TTC549 (cell line): ENCODE data around the gene CSNK2B.
A peak's percentile ranks its signal among the peaks of the same experiment; 100 is the strongest.

Experiments
- FAIRE-seq: peaks from 2 replicates; lab custom pipeline; 2012; peaks lifted over from hg19 to GRCh38; lab: Jason Lieb, UNC

The CSNK2B gene

DNA sequence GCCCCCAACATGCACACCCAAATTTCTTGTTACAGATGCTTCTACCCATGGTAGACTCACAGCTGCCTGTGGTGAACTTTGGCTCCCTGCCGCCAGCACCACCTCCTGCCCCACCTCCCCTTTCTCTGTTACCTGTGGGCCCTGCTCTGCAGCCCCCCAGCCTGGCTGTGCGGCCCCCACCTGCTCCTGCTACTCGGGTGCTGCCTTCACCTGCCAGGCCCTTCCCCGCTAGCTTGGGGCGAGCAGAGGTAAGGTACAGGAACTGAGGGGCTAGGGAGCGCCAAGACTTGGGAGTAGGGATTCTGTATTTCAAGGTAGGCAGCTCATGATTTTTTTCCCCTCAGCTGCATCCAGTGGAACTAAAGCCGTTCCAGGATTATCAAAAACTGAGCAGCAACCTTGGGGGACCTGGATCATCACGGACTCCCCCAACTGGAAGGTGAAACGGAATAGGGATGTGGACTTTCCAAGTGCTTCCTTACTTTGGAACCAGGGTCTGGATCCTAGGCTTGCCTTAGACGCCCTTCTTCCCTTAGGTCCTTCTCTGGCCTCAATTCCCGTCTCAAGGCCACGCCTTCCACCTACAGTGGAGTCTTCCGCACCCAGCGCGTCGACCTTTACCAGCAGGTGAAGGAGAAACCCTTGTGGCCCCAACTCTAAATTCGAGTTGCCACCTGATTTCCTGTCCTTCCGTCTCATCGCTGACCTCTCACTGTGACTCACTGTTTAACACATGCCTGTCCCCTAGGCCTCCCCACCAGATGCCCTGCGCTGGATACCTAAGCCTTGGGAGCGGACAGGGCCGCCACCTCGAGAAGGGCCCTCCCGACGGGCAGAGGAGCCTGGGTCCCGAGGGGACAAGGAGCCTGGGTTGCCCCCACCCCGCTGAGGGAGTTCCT, 28.9 kb upstream of the CSNK2B start:
- FAIRE-seq: no peak

DNA sequence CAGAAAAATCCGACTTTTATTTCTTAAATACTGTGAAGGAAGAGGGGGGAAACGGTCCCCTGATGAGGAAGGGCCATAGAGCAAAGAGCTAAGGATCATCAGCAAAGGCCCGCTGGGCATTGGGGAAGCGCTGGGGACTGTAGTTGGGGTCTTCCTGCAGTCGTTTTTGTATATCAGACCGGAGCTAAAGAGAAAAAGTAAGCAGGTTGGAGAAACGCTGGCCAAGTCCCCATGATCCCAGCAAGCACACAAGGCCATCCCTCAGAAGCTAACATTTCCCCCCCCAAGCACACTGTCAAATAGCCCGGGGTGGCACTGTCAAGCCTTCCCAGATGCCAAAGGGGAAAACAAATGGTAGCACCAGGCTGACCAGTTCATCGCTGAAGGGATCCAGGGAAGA, 26.8 kb upstream of the CSNK2B start:
- no peak for FAIRE-seq

DNA sequence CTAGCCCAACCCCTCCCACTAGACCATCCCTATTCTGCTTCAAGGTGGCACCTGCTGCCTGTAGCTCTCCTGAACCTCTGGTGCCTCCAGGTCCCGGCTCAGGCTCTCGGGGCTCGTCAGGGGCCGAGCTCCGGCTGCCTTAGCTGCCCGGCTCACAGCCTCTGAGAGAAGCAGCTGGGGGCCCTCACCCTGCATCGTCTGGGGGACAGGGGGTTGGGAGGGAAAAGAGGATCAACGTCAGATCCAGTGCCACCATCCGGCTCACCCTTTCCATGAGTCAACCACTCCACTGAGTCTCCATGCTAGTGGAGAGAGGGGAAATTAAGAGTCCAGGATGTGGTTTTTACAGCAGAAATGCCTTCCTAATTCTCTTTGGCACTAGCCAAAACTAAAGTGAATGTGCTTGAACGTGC, 26.4 kb upstream of the CSNK2B start:
- no peak for FAIRE-seq

DNA sequence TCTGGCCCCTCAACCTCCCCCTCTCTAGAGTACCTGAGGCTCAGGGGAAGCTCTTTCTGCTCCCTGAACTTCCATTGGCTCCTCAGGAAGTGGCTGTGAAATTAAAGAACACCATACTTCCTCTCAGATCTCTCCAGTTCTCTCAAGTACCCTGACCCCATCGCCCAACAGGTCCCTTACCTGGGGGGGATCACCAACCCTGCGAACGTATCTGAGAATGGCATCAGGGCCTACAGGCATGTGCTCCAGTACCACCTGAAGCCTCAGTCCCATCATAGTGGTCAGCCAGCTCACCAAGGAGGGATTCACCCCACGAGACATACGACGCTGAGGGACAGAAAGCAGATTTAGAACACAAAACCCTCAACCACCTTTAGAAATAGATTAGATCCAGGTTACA, 25.3 kb upstream of the CSNK2B start:
- no peak for FAIRE-seq

DNA sequence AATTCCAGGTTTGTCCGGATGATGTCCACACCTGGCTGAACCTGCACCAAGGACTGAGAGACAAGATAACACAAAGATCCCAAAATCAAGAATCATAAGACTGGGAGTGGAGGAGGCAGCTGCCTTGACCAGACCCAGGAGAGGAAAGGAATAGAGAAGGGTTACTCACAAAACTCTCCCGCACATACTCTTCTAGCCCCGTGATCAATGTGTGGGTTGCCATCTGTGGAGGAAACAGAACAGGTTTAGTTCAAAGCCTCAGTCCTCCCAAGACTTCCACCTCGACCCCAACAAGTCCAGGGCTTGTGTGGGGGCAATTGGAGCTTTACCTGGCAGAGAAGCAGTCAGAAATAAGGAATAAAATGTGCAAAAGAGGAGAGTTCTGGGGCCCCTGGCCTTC, 24.5 kb upstream of the CSNK2B start:
- FAIRE-seq: no peak

DNA sequence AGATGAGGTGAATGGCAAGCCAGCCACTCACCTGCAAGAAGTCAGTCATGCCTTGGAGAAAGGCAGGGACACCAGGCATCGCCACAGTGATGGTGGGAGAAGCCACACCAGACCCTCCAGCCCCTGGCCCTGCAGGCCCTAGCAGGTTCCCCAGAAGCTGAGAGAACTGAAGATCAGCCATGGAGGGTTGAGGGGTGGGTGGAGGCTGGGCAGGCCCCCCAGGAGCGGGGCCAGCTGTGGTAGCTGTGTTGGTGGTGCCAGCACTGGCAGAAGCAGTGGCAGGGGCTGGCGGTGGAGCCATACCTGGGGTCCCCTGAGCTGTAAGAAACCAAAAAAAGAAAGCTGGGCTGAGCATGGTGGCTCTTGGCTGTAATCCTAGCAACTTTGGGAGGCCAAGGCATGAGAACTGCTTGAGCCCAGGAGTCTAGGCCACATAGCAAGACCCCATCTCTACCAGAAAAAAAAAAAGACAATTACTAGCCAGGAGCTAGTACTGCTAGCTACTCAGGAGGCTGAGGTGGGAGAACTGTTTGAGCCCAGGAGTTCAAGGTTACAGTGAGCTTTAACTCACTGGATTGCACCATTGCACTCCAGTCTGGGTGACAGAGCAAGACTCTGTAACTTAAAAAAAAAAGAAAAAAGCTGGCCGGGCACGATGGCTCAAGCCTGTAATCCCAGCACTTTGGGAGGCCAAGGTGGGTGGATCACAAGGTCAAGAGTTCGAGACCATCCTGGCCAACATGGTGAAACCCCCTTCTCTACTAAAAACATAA, 22.9 kb upstream of the CSNK2B start:
- no peak for FAIRE-seq

DNA sequence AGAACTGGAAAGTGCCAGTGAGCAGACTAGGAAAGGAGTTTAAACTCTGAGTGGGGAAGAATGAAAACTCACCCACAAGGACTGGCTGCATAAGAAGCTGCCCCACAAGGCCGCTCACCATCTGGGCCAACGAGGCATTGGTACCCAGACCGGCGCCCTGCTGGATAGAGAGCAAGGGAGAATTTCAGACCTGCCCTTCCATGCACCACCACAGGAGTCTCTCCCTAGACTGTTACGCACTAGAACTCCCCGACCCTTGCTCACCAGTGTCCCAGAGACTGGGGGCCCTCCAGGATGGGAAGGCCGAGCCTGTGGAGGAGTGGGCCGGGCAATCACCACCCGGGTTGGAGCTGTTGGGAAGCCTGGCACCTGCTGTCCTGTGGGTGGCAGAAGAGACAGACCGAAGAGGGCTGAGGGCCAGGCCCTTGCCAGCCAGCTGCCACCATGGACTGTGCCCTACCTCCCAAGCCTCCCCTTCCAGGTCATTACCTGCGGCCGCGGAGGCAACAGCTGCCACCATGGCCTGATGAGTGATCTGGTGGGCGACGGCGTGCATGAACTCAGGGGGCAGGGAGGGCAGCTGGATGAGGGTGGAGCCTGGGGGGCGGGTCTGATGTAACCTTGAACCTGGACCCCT, 21.9 kb upstream of the CSNK2B start:
- no peak for FAIRE-seq

DNA sequence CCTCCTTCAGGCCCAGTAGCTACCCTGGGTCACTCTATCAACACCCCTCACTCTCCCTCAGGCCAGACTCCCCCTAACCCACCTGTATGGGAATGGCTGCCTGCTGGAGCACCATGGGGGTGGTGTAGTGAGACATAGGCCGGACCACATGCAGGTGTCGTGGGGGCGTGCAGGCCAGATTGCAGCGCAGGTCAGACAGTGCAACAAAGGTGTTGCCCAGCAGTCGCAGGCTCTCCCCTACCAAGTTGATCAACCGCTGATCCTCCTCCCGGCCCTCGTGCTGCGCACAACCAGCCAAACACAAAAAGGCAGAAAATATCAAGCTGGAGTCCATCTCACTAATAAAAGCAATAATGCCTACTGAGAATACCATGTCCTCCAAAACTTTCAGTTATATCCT, 20.6 kb upstream of the CSNK2B start:
- FAIRE-seq: no peak

DNA sequence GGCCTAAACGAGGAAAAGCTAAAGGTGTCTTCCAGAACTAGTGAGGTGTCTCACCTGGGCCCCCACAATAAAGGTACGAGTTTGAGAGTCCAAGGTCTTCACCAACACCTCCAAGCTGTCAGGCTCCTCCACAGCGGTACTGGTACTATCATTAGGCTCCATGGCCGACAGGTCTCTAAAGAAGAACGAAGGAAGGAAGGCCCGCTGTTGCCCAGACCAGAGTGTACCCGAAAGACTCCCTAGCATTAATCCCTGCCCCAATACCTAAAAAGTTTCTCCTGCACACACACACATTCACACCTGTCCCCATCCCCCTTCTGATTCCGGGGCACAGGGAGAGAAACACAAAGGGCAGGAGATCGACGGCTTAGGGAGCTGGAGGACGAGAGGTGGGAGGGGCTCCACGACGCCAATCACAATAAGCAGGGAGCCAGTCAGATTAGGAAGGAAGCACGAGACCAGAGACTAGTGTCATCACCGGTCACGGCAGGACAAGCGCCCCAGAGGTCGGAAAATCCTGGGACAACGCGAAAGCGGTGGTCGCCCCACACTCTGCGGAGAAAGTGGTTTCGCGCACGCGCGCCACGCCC, 14.2 kb upstream of the CSNK2B start:
- no peak for FAIRE-seq

DNA sequence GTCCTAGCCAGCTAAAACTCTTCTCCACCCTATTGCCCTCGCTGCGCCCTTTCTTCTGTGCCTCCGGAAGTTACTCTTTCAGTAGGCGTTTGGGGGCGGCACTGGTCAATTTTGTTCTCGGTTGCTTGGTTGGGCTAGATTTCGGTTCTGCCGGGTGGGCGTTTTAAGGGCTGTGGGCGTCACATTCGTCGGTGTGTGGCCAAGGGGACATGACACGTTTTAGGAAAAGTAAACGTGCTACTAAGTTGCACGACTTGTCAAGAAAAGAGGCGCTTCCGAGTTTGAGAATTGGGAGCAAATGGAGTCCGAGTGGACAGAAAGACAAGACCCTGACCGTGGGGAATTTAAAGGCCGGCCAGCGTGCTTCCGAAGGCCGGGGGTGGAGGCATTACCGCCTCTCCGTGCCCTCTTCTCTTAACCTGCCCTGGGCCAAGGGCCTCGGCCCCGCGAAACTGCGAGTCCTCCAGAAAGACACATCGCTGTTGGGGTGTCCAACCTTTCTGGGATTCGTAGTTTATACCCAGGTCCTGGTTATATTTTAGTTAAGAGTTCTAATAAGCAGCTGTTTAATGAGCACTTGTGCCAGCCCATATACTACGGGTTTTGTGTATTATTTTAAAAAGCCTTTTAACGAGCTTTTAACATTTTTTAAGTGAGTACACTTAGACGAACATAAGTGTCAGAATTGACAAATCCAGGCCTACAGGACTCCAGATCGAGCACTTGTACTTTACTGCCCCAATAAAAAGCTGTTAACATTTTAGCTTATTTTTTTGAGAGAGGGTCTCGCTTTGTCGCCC, 12.8 kb upstream of the CSNK2B start:
- peak; percentile 49 for FAIRE-seq

DNA sequence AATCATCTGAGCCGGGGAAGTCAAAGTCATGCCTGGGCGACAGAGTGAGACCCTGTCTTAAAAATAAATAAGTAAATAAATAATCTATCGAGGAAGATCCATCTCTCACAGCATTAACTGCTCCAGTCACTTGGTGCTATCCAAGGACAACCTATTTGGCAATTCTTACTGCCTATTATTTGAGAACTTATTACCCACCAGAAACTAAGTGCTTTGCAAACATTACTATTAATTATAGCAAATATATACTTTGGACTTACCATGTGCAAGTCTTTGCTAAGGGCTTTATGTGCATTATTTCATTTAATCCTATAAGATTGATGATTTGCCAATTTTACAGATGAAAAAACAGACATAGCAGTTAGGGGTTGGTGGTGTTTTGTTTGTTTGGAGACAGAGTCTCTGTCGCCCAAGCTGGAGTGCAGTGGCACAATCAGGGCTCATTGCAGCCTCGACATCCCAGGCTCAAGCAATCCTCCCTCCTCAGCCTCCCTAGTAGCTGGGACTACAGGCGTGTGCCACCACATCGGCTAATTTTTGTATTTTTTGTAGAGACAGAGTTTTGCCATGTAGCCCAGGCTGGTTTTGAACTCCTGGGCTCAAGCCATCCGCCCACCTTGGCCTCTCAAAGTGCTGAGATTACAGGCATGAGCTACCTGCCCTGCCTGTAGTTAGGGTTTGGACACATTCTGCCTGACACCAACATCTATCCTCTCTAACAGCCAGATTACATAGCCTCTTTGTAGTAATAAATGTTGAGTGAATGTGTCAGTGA, 11.1 kb upstream of the CSNK2B start:
- no peak for FAIRE-seq

DNA sequence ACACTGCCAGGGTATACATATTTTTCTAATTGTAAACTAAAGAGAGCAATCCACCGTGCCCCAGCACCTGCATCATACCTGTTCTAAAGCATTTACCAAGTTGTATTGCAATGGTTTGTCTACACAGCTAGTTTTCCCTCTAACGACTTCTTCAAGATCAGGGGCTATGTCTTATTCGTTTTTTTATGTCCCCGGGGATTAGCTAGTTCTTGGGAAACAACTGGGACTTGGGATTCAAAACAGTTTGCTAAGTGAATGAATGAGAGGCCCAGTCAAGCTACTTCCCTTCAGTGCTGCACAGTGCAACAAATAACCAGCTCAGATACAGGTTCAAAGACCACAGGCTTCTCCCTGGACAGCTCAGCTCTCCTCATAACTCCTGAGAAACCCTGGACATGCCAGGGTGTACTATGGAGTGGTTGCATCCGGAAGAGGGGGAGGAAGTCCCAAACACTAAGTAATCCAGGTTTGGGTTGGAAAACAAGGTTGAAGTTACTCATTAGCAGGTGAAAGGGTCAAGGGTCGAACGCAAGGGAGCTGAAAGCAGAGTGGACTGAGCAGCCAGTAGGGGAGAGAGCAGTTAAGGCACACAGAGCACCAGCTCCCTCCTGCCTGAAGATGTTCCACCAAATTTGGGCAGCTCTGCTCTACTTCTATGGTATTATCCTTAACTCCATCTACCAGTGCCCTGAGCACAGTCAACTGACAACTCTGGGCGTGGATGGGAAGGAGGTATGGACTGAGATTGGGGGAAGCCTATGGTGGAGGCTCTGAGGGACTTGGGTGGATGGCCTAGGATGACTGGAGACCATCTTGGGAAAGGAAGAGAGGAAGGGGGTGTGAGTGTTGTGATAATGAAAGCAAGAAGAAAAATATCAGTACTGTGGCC, 10.3 kb upstream of the CSNK2B start, which contains the start of gene APOM:
TSS of gene APOM (plus strand) at position 546 of the 889 bp plus-strand sequence. CDS start at position 619, 73 bp downstream.
- FAIRE-seq: no peak

DNA sequence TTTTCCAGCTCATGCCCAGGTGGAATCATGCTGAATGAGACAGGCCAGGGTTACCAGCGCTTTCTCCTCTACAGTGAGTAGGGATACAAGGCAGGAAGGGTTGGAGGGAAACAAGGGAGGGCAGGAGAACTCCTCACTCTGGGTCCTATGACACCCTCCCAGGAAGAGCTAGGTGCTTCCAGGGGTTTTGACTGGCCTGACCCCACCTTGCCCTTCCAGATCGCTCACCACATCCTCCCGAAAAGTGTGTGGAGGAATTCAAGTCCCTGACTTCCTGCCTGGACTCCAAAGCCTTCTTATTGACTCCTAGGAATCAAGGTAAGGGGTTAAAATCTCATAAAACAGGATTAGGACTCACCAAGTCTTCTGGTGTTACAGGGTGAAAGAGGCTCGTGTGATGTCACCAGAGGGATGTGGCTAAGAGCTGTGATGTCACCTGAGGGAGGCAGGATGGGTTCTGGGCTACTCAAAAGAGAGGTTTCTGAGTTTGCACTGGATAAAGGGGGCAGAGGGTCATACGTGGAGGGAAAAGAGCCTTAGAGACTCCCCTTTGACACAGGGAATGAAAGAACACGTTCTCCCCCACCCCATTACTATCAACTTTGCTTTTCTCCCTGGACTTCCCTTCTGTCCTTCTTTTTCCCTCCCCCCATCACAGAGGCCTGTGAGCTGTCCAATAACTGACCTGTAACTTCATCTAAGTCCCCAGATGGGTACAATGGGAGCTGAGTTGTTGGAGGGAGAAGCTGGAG, 8.3 kb upstream of the CSNK2B start:
- no peak for FAIRE-seq

DNA sequence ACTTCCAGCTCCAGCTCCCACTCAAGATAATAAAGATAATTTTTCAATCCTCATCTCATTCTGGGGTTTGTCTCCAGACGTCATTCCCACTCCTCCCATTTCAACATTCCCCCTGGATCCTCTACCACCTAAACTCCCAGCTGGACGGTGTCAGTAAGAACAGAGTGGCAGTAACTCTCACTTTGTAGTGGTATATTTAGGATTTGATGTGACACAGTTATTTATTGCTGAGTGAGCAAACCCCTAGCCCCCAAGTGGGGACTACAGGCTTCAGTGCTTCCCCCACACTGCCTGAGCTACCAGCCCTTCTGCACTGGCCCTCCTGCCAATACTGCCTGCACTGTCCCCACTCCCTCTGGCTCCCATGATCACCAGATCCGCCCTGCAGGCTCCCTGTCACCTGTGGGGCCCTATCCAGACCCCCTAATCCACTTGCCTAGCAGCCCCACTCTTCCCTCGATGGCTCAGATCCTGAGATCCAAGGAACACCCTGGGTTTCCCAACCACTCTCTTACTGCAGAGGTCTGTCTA, 7.7 kb upstream of the CSNK2B start:
- FAIRE-seq: no peak

DNA sequence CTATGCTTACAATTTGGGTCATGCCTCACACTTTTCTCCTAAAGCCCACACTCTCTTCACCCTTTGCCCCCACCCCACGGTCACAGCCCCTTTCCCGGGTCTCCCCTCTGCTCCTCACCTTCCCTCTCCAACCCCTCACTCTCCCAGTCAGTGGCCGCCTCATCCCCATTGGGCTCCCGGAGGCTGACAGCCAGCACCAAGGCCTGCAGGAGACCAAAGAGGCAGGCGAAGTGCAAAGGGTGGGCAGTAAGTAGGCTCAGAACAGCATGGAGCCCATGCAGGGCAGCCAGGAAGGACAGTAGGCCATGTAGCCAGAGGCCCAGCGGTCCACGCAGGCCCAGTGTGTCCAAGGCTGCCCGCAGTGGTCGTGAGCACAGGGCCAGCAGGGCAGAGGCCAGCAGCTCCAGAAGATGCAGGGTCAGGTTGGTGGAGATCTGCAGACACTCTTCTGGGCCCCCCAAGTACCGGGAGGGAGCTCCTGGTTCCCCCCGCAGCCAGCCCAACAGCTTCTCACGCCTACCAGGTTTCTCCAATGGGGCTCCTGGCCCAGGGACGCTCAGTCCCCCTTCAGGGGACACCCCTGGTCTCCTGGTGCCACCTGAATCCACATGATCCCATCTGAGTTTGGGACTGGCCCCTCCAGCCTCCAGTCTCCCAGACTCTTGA, 6.8 kb upstream of the CSNK2B start:
- no peak for FAIRE-seq

DNA sequence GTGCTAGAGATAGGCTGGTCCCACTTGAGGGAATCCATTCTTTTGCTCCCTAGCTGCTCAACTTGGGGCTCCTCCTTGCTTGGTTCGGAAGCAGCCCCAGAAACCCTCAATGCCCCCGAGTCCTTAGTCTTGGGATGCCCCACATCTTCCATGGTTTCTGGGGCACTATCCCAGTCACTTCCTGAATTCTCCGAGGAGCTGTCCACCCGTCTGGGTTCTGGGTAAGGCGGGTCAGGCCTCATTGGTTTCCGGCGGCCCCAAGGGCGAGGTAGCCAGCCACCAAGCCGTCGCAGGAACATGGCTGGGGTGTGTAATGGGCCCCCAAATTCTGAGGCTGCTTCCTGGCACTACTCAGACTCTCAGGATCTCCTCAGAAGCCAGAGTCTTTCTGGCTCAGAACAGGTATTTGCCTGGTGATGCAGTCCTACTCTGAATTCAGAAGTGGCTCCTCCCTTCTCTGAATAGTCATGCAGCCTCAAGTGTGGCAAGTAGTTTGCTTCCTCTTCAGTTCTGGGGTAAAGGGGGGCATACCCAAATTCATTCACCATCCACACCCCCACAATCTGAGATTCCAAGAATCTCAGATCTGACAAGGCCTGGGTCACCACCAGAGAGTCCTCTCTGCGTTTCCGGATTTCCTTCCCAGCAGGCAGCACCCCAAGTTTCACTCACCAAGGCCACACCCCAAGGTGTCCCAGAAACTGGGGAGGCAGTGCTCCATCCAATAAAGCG, 6.1 kb upstream of the CSNK2B start:
- FAIRE-seq: no peak
